H1 (cell line): ENCODE data around the gene PPIC. TPM values are rescaled to one million over a fixed set of nuclear protein-coding genes. Genes with fewer than 3 reads are reported as not detected.

ENCODE experiments used
- CTCF ChIA-PET: fragments of 300-600 bp; sonication (Branson Sonifier 250); formaldehyde crosslinking; loops from one replicate; lab custom pipeline; 2021; ENCODE audit not compliant: partially characterized antibody; lab: Charles Lee
- POLR2A ChIA-PET: fragments of 300-600 bp; sonication (Branson Sonifier 250); formaldehyde crosslinking; loops from one replicate; lab custom pipeline; 2021; ENCODE audit warnings: inconsistent platforms; ENCODE audit not compliant: partially characterized antibody; lab: Charles Lee
- DNase-seq, 2 experiments: peaks; one replicate each; pipeline versions ENCODE4 v3.0.0 to v3.0.0-alpha.2; 2010 to 2022; ENCODE audit warnings: low spot score in 2 of 2, low read depth in 1 of 2, mixed read lengths in 1 of 2
- FAIRE-seq: peaks from 2 replicates; lab custom pipeline; 2011; peaks lifted over from hg19 to GRCh38; lab: Jason Lieb, UNC
- H2AFZ ChIP-seq: 2 replicates; pipeline ENCODE4 v1.8.1; 2012; ENCODE audit warnings: low read length, inconsistent platforms
- H2AK5ac ChIP-seq: 2 replicates; pipeline ENCODE4 v1.6.1; 2013; ENCODE audit warnings: low read depth, low read length
- H2BK120ac ChIP-seq: replicated peaks from 2 replicates; pipeline ENCODE3; 2013; ENCODE audit warnings: low read depth, low read length, inconsistent platforms
- H2BK12ac ChIP-seq: 2 replicates; pipeline ENCODE4 v1.6.1; 2013; ENCODE audit warnings: low read depth, low read length
- H2BK15ac ChIP-seq: 2 replicates; pipeline ENCODE4 v1.6.1; 2013; ENCODE audit warnings: low read length
- H2BK20ac ChIP-seq: 2 replicates; pipeline ENCODE4 v1.6.1; 2013; ENCODE audit warnings: low read length
- H2BK5ac ChIP-seq: 2 replicates; pipeline ENCODE4 v1.6.1; 2013; ENCODE audit warnings: low read depth, low read length
- H3K14ac ChIP-seq: 2 replicates; pipeline ENCODE4 v1.6.1; 2013; ENCODE audit warnings: inconsistent platforms; ENCODE audit not compliant: insufficient read length
- H3K18ac ChIP-seq: 2 replicates; pipeline ENCODE4 v1.6.1; 2013; ENCODE audit warnings: low read length; ENCODE audit errors: extremely low read depth
- H3K23ac ChIP-seq: 2 replicates; pipeline ENCODE4 v1.6.1; 2013; ENCODE audit warnings: inconsistent platforms; ENCODE audit not compliant: insufficient read length
- H3K23me2 ChIP-seq: 2 replicates; pipeline ENCODE4 v1.6.1; 2013; ENCODE audit warnings: low read depth, low read length
- H3K27ac ChIP-seq: 2 replicates; pipeline ENCODE4 v1.6.1; 2011; ENCODE audit warnings: low read depth, low read length, inconsistent platforms
- H3K27me3 ChIP-seq, 4 experiments: replicated peaks in 1 of 4; 1 replicate in 1 of 4; 2 replicates in 3 of 4; pipeline versions ENCODE4 v1.6.1 to v1.8.1; 2011 to 2013; ENCODE audit warnings: low read length in 3 of 4, mild to moderate bottlenecking in 3 of 4, inconsistent platforms in 2 of 4, mixed read lengths in 2 of 4, moderate library complexity in 1 of 4; ENCODE audit not compliant: control insufficient read depth in 3 of 4, insufficient read depth in 3 of 4; ENCODE audit errors: extremely low read depth in 1 of 4
- H3K36me3 ChIP-seq, 4 experiments: 2 replicates each; pipeline versions ENCODE4 v1.6.1 to v1.8.1; 2011 to 2013; ENCODE audit warnings: mild to moderate bottlenecking in 4 of 4, low read length in 3 of 4, moderate library complexity in 2 of 4, control low read depth in 1 of 4, inconsistent platforms in 1 of 4; ENCODE audit not compliant: insufficient read depth in 4 of 4, control insufficient read depth in 2 of 4
- H3K4ac ChIP-seq: replicated peaks from 2 replicates; pipeline ENCODE3; 2013; ENCODE audit warnings: low read length, low read depth, mixed read lengths, inconsistent platforms; ENCODE audit not compliant: insufficient read length
- H3K4me1 ChIP-seq, 4 experiments: replicated peaks in 1 of 4; 1 replicate in 1 of 4; 2 replicates in 3 of 4; pipeline versions ENCODE4 v1.6.1 to v1.8.1; 2011 to 2013; ENCODE audit warnings: low read length in 3 of 4, inconsistent platforms in 2 of 4, mixed read lengths in 1 of 4; ENCODE audit not compliant: insufficient read depth in 4 of 4, control insufficient read depth in 3 of 4
- H3K4me2 ChIP-seq, 2 experiments: 2 replicates each; pipeline versions ENCODE4 v1.6.1 to v1.8.1; 2011 to 2013; ENCODE audit warnings: low read depth in 2 of 2, low read length in 2 of 2, control low read depth in 1 of 2, inconsistent platforms in 1 of 2, mild to moderate bottlenecking in 1 of 2; ENCODE audit not compliant: insufficient read depth in 1 of 2
- H3K4me3 ChIP-seq, 4 experiments: fragments of 200-600, 300-600 bp in 1 of 4; sonication (generic), shearing (Covaris generic), sonication (Bioruptor Twin) in 1 of 4; 2 replicates each; pipeline versions ENCODE4 v1.5.1 to v1.8.1; 2011 to 2016; ENCODE audit warnings: low read length in 4 of 4, low read depth in 3 of 4, control low read depth in 2 of 4, inconsistent platforms in 2 of 4, mild to moderate bottlenecking in 2 of 4, mixed read lengths in 1 of 4, moderate library complexity in 1 of 4; ENCODE audit not compliant: insufficient read depth in 2 of 4; ENCODE audit errors: extremely low read depth in 1 of 4
- H3K56ac ChIP-seq: replicated peaks from 2 replicates; pipeline ENCODE3; 2013; ENCODE audit warnings: low read depth, mild to moderate bottlenecking, mixed read lengths, low read length, inconsistent platforms; ENCODE audit not compliant: insufficient read length
- H3K79me1 ChIP-seq: 2 replicates; pipeline ENCODE4 v1.6.1; 2013; ENCODE audit warnings: low read depth, low read length, control low read depth
- H3K79me2 ChIP-seq, 2 experiments: 2 replicates each; pipeline versions ENCODE4 v1.6.1 to v1.8.1; 2012 to 2013; ENCODE audit warnings: low read length in 2 of 2, mild to moderate bottlenecking in 2 of 2, inconsistent platforms in 1 of 2; ENCODE audit not compliant: insufficient read depth in 2 of 2, control insufficient read depth in 1 of 2
- H3K9ac ChIP-seq, 4 experiments: replicated peaks in 1 of 4; 1 replicate in 1 of 4; 2 replicates in 3 of 4; pipeline versions ENCODE4 v1.6.1 to v1.8.1; 2011 to 2013; ENCODE audit warnings: low read depth in 3 of 4, low read length in 3 of 4, control low read depth in 2 of 4, mild to moderate bottlenecking in 2 of 4, moderate library complexity in 2 of 4, inconsistent platforms in 1 of 4; ENCODE audit errors: extremely low read depth in 1 of 4
- H3K9me3 ChIP-seq, 2 experiments: 2 replicates each; pipeline versions ENCODE4 v1.6.1 to v1.8.1; 2012 to 2013; ENCODE audit warnings: mild to moderate bottlenecking in 2 of 2, moderate library complexity in 2 of 2, control low read depth in 1 of 2, inconsistent platforms in 1 of 2, low read depth in 1 of 2, low read length in 1 of 2, mixed read lengths in 1 of 2; ENCODE audit not compliant: insufficient read depth in 2 of 2
- H4K20me1 ChIP-seq, 2 experiments: replicated peaks in 1 of 2; 2 replicates each; pipeline versions ENCODE3 to v1.8.1; 2011 to 2013; ENCODE audit warnings: inconsistent platforms in 2 of 2, low read length in 2 of 2, mild to moderate bottlenecking in 1 of 2; ENCODE audit not compliant: insufficient read depth in 2 of 2, control insufficient read depth in 1 of 2
- H4K5ac ChIP-seq: 2 replicates; pipeline ENCODE4 v1.6.1; 2013; ENCODE audit warnings: low read length, low read depth, mixed read lengths, inconsistent platforms; ENCODE audit not compliant: insufficient read length
- H4K8ac ChIP-seq: 2 replicates; pipeline ENCODE4 v1.8.0; 2013; ENCODE audit warnings: mild to moderate bottlenecking, moderate library complexity, low read length, inconsistent platforms; ENCODE audit not compliant: insufficient read depth; ENCODE audit errors: extremely low read depth
- H4K91ac ChIP-seq: replicated peaks from 2 replicates; pipeline ENCODE3; 2013; ENCODE audit warnings: low read length, mixed read lengths, inconsistent platforms; ENCODE audit not compliant: insufficient read length
- BRCA1 ChIP-seq: IDR thresholded peaks from 2 replicates; pipeline ENCODE4 v1.6.1; 2012; ENCODE audit warnings: low read depth, low read length, improper control_type of control experiment
- CHD1 ChIP-seq: IDR thresholded peaks from 2 replicates; pipeline ENCODE4 v1.6.1; 2012; ENCODE audit warnings: low read depth, low read length, improper control_type of control experiment
- CREB1 ChIP-seq: IDR thresholded peaks from 2 replicates; pipeline ENCODE4 v1.6.1; 2012; ENCODE audit warnings: inconsistent platforms
- EGR1 ChIP-seq: IDR thresholded peaks from 2 replicates; pipeline ENCODE4 v1.6.1; 2011; ENCODE audit warnings: low read depth, low read length, borderline replicate concordance
- FOSL1 ChIP-seq: IDR thresholded peaks from 2 replicates; pipeline ENCODE4 v1.6.1; 2011; ENCODE audit warnings: mild to moderate bottlenecking, low read depth, low read length, moderate library complexity; ENCODE audit not compliant: insufficient read depth
- KDM1A ChIP-seq: fragments of 200-600, 300-600 bp; sonication (generic); IDR thresholded peaks from 2 replicates; pipeline ENCODE4 v1.7.1; 2016; ENCODE audit warnings: mild to moderate bottlenecking, low read length, borderline replicate concordance
- NANOG ChIP-seq: IDR thresholded peaks from 2 replicates; pipeline ENCODE4 v1.6.1; 2011; ENCODE audit warnings: low read length, low read depth, mild to moderate bottlenecking, inconsistent platforms; ENCODE audit not compliant: insufficient read depth, poor library complexity, severe bottlenecking
- RBBP5 ChIP-seq: IDR thresholded peaks from 2 replicates; pipeline ENCODE4 v1.7.1; 2012; ENCODE audit warnings: low read depth, mild to moderate bottlenecking, inconsistent platforms, low read length, moderate library complexity, borderline replicate concordance
- TBP ChIP-seq: IDR thresholded peaks from 2 replicates; pipeline ENCODE4 v1.6.1; 2011; ENCODE audit warnings: low read depth, low read length, improper control_type of control experiment
- WGBS, 2 experiments: shearing (Covaris generic) in 1 of 2; methylation state at CpG; one replicate each; pipeline versions ENCODE4 v1.1.6 to v1.1.7; 2013 to 2015; ENCODE audit warnings: low lambda C conversion rate in 2 of 2, mixed read lengths in 2 of 2, inconsistent platforms in 1 of 2, low coverage in 1 of 2, missing lambda C conversion rate in 1 of 2; ENCODE audit not compliant: insufficient replicate concordance in 2 of 2, insufficient coverage in 1 of 2, insufficient read length in 1 of 2; ENCODE audit errors: extremely low coverage in 1 of 2, missing lambda C conversion rate in 1 of 2; 5-methylcytosine and 5-hydroxymethylcytosine counted together
- polyA plus RNA-seq, 7 experiments: library from polyadenylated mRNA; depleted of rRNA in 3 of 7; stranded (reverse) in 5 of 7; unstranded in 2 of 7; fragments of >200 nt in 5 of 7; fragments of 200-250 nt in 2 of 7; gene quantifications; 1 replicate in 5 of 7; 2 replicates in 1 of 7; 4 replicates in 1 of 7; pipeline versions ENCODE4 v1.2.1 to v1.2.3, GENCODE V29; 2011 to 2013; ENCODE audit warnings: missing spikeins in 2 of 7, mixed read lengths in 2 of 7
- total RNA-seq: library from RNA; stranded (reverse); fragmentation: NEBNext Ultra II Directional; extraction: Animal tissue kit (Norgen Biotek cat#: 25700); gene quantifications from 2 replicates; pipeline ENCODE4 v1.2.1, GENCODE V29; 2021

The PPIC gene
- total and polyA plus RNA-seq, 2 of the 8 experiments (the other 6 are each of a cell fraction or from before 2014, with no cell fraction given) = 8.5 to 10.4 TPM

DNA sequence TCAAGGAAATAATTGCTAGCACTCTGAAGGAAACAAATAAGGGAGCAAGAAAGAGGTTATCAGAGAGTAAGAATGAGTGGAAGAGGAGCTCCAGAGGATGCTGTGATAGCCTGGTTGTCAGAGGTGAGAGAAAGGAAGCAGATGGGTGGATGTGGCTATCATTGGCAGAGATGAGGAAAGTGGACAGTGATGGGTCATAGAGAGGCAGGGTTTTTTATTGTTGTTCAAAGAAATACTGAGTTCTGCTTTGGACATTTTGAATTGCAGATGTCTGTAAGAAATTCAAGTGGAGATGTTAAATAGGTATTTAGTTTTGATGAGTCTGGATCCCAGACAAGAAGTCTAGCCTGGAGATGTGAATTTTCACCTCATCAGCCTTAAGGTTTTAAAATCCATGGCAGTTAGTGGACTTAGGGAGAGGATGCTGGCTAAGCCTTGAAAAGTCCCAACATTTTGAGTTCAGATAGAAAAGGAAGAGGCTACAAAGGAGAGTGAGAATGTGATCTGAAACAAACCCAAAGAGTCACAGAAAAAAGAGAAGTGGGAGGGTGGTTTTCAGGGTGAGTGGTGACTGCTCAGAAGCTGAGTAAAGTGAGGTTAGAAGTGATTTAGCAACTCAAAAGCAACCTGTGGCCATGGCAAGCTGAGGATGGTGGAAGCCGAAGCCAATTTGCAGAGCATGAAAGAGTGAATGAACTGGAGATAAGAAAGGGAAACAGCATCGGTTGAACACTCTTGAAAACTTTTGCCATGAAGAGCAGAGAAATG is 50.4 kb downstream of the PPIC start:
- FAIRE-seq = no peak
- no peak overlapping the region for H2BK5ac ChIP-seq

More for the DNA sequence above, 50.4 kb downstream of the PPIC start:
- H2BK15ac ChIP-seq = no peak overlapping the region
- no peak overlapping the region for H4K5ac ChIP-seq
- no peak overlapping the region for H4K8ac ChIP-seq
- H3K18ac ChIP-seq = no peak overlapping the region
- TF ChIP-seq RBBP5 (no peak), FOSL1 (no peak), CREB1 (no peak), BRCA1 (no peak), TBP (no peak), KDM1A (no peak), NANOG (no peak), CHD1 (no peak), EGR1 (no peak)
- no peak overlapping the region for H3K4me2 ChIP-seq
- WGBS, 2 experiments = 89% methylated on average over 2 of the region's 2 CpGs; no CpG with 5 or more reads in 1 of the 2 experiments
- no peaks in the 10 kb centered on the region for H4K20me1 ChIP-seq
- ChIA-PET POLR2A (no interaction called here), CTCF (interaction anchor here (0.5 kb wide), 1 partner anchor 219 kb away, joined by 3 read pairs; no protein-coding TSS in a partner anchor)
- H3K79me2 ChIP-seq = no peaks in the 10 kb centered on the region
- no peak overlapping the region for H3K27ac ChIP-seq
- no peak overlapping the region for H2BK12ac ChIP-seq
- no peaks in the 10 kb centered on the region for H3K9me3 ChIP-seq
- H2AFZ ChIP-seq = no peak overlapping the region
- H3K4me1 ChIP-seq = 0 out of 7 replicates have a peak, but pooled peaks cover 0 to 3% (median 0%) of the 10 kb centered on the region in 4 experiments
- no peaks in the 10 kb centered on the region for H3K36me3 ChIP-seq
- H3K4me3 ChIP-seq = no peak overlapping the region
- H2BK20ac ChIP-seq = no peak overlapping the region
- no peak overlapping the region for H3K56ac ChIP-seq
- DNase-seq = no peak
- no peak overlapping the region for H3K23ac ChIP-seq
- no peaks in the 10 kb centered on the region for H3K27me3 ChIP-seq
- H2BK120ac ChIP-seq = no peak overlapping the region
- no peak overlapping the region for H3K4ac ChIP-seq
- no peak overlapping the region for H3K14ac ChIP-seq
- H3K9ac ChIP-seq = no peak overlapping the region
- H4K91ac ChIP-seq = no peak overlapping the region
- no peaks in the 10 kb centered on the region; the same call in 1 of the 2 replicates for H3K79me1 ChIP-seq
- no peaks in the 10 kb centered on the region for H3K23me2 ChIP-seq
- H2AK5ac ChIP-seq = no peak overlapping the region
